Esophagus muscularis mucosa (tissue), 4 donors: ENCODE data around the gene HDAC1.

Experiments used
- EP300 ChIP-seq: sonication (generic); formaldehyde crosslinking; IDR thresholded peaks from one replicate; pipeline ENCODE4 v1.6.1; 2017; ENCODE audit warnings: antibody characterized with exemption
- POLR2A ChIP-seq: fragments of 450-650 bp; IDR thresholded peaks from one replicate; pipeline ENCODE4 v1.6.1; 2017; ENCODE audit warnings: antibody characterized with exemption, moderate library complexity, mild to moderate bottlenecking, low read depth
- POLR2AphosphoS5 ChIP-seq, 2 donors: sonication (generic); formaldehyde crosslinking; IDR thresholded peaks; one replicate each; pipeline ENCODE4 v1.6.1; 2017; ENCODE audit warnings: antibody characterized with exemption in 2 of 2
- TF ChIP-seq, protein P1 (sequence below), 3 experiments: fragments of 200-600 bp in 2 of 3; fragments of 450-650 bp in 1 of 3; sonication (generic) in 2 of 3; IDR thresholded peaks; one replicate each; pipeline ENCODE4 v1.5.1; 2017 to 2019; ENCODE audit warnings: antibody characterized with exemption in 3 of 3, mild to moderate bottlenecking in 2 of 3, moderate library complexity in 1 of 3

DNA sequence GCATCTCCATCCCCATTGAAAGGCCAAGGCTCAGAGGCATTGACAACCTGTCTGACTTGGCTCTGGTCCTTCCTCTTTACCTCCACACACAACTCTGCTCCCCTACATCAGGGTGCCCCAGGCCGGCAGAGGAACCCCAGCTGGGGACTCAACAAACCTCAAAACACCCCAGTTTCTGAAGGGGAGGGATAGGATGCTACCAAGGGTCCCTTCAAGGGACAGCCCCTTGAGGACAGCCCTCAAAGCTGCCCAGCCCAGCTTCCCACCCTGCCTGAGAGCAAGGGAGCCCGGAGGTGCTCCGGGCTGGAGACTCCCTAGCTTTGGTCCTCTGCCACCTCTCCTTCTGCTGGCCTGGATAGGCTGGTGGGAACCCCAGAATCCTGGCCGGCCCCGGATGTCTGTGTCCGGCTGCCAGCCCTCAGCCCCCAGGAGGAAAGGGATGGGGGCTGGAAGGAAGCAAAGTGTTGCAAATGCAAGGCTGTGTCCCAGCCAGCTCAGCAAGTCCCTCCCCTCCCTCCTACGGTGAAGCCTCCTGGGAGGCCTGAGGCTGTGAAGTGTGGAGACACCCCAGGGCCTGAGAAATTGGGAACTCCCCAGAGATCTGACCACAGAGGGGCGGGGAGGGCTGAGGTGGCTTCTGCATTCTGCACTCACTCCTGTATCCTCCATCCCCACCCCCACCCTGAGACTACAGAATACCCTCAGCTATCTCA, 45.2 kb downstream of the HDAC1 start:
- TF ChIP-seq POLR2A (no peak), EP300 (no peak), POLR2AphosphoS5 (IDR thresholded peaks at IDR 0.05) (no peak)
- TF ChIP-seq, protein P1, sequence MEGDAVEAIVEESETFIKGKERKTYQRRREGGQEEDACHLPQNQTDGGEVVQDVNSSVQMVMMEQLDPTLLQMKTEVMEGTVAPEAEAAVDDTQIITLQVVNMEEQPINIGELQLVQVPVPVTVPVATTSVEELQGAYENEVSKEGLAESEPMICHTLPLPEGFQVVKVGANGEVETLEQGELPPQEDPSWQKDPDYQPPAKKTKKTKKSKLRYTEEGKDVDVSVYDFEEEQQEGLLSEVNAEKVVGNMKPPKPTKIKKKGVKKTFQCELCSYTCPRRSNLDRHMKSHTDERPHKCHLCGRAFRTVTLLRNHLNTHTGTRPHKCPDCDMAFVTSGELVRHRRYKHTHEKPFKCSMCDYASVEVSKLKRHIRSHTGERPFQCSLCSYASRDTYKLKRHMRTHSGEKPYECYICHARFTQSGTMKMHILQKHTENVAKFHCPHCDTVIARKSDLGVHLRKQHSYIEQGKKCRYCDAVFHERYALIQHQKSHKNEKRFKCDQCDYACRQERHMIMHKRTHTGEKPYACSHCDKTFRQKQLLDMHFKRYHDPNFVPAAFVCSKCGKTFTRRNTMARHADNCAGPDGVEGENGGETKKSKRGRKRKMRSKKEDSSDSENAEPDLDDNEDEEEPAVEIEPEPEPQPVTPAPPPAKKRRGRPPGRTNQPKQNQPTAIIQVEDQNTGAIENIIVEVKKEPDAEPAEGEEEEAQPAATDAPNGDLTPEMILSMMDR (IDR thresholded peaks at IDR 0.05), result no peak
